ENCODE data around the gene CTSS.
"Not testable (repeated sequence)": the region's sequence is repeated elsewhere in the genome, so short reads cannot be mapped to it uniquely, and the experiment has no call there.

The CTSS gene

DNA sequence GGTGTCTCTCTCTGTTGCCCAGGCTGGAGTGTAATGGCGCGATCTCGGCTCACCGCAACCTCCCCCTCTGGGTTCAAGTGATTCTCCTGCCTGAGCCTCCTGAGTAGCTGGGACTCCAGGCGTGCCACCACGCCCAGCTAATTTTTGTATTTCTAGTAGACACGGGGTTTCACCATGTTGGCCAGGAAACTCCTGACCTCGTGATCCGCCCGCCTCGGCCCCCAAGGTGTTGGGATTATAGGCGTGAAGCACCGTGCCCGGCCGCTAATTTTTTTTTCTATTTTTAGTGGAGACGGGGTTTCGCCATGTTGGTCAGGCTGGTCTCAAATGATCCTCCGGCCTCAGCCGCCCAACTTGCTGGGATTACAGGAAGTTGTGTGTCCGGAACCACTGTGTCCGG is 45.5 kb downstream of the CTSS start:
- POLR2A ChIA-PET, result no interaction called here
- TF ChIP-seq, protein P1, sequence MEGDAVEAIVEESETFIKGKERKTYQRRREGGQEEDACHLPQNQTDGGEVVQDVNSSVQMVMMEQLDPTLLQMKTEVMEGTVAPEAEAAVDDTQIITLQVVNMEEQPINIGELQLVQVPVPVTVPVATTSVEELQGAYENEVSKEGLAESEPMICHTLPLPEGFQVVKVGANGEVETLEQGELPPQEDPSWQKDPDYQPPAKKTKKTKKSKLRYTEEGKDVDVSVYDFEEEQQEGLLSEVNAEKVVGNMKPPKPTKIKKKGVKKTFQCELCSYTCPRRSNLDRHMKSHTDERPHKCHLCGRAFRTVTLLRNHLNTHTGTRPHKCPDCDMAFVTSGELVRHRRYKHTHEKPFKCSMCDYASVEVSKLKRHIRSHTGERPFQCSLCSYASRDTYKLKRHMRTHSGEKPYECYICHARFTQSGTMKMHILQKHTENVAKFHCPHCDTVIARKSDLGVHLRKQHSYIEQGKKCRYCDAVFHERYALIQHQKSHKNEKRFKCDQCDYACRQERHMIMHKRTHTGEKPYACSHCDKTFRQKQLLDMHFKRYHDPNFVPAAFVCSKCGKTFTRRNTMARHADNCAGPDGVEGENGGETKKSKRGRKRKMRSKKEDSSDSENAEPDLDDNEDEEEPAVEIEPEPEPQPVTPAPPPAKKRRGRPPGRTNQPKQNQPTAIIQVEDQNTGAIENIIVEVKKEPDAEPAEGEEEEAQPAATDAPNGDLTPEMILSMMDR (IDR thresholded peaks at IDR 0.05; ENCODE audit: insufficient read depth, low read length, missing control alignments), result no peak
- CTCF ChIA-PET, result interaction anchor here (1.2 kb wide), 1 partner anchor 23 kb away, joined by 3 read pairs; the partner anchor contains the start of gene GOLPH3L

GRCh38 chr1:150718225-150718891 is 47.2 kb downstream of the CTSS start:
- POLR2A ChIA-PET, result no interaction called here
- CTCF ChIA-PET, result interaction anchor here (1.2 kb wide), 1 partner anchor 94 kb away, joined by 3 read pairs; no protein-coding TSS in a partner anchor
- DNase-seq (ENCODE audit: low read depth, low spot score), result no peak
- TF ChIP-seq, protein P1 (IDR thresholded peaks at IDR 0.05; ENCODE audit: insufficient read depth, low read length, missing control alignments), result no peak
- H3K4me3 ChIP-seq (ENCODE audit: low read depth, low read length), result no peak overlapping the region

More for the DNA sequence above, 45.5 kb downstream of the CTSS start:
- no peak for DNase-seq (ENCODE audit: low read depth, low spot score)
- no peak overlapping the region for H3K4me3 ChIP-seq (ENCODE audit: low read depth, low read length)

DNA sequence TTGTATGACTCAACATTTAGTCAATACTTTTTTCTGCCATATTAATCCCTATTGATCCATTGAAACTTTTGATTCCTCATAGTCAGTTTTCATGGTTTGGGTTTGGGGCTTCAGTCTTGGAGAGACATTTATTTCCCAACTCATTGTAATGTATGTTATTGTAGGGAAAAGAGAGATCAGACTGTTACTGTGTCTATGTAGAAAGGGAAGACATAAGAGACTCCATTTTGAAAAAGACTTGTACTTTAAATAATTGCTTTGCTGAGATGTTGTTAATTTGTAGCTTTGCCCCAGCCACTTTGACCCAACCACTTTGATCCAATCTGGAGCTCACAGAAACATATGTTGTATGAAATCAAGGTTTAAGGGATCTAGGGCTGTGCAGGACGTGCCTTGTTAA is 56.5 kb downstream of the CTSS start:
- POLR2A ChIA-PET; H3K4me3 ChIP-seq (ENCODE audit: low read depth, low read length); DNase-seq (ENCODE audit: low read depth, low spot score): not testable (repeated sequence)
- CTCF ChIA-PET, result interaction anchor here (1.3 kb wide), 1 partner anchor 148 kb away, joined by 3 read pairs; no protein-coding TSS in a partner anchor

DNA sequence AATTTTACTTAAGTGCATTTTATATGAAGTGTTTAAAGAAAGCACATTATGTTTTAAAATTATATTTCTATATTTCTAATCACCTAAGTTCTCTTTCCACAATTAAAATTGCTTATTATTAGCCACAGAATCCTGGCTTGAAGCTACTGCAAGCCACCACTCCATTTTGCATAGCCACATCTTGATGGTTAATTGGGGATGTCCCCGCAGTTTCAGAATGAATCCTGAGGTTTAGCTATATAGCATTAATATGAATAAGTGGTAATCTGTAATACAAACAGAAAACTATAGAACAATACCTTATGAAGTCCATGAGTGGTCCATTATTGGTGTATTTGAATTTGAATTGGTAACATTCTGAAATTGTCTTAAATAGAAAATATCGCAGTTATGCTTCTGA is 57.0 kb downstream of the CTSS start:
- TF ChIP-seq, protein P1 (IDR thresholded peaks at IDR 0.05; ENCODE audit: insufficient read depth, low read length, missing control alignments), result no peak
- H3K4me3 ChIP-seq (ENCODE audit: low read depth, low read length), result no peak overlapping the region
- no peak for DNase-seq (ENCODE audit: low read depth, low spot score)
- ChIA-PET POLR2A (no interaction called here), CTCF (interaction anchor here (1.3 kb wide), 1 partner anchor 148 kb away, joined by 3 read pairs; no protein-coding TSS in a partner anchor)

- H3K4me3 ChIP-seq (ENCODE audit: low read depth, low read length), result no peak overlapping the region
- DNase-seq (ENCODE audit: low read depth, low spot score), result no peak
- TF ChIP-seq, protein P1 (IDR thresholded peaks at IDR 0.05; ENCODE audit: insufficient read depth, low read length, missing control alignments), result no peak
- ChIA-PET CTCF (no interaction called here), POLR2A (no interaction called here)
Observed at GRCh38 chr1:150706091-150706490, 59.5 kb downstream of the CTSS start.

- ChIA-PET POLR2A (no interaction called here), CTCF (no interaction called here)
Observed at GRCh38 chr1:150703427-150703826, 62.2 kb downstream of the CTSS start.

More at GRCh38 chr1:150703427-150703826, 62.2 kb downstream of the CTSS start:
- DNase-seq (ENCODE audit: low read depth, low spot score), result no peak
- TF ChIP-seq, protein P1 (IDR thresholded peaks at IDR 0.05; ENCODE audit: insufficient read depth, low read length, missing control alignments), result no peak
- H3K4me3 ChIP-seq (ENCODE audit: low read depth, low read length), result no peak overlapping the region

Measured in AG04449 (cell line).